GM23338 (cell line): Measurements from ENCODE around the gene SCGB1C2.

ENCODE experiments used
- EZH2 ChIP-seq: fragments of 200-600 bp; sonication (generic); IDR thresholded peaks from one replicate; pipeline ENCODE4 v1.8.0; 2017; ENCODE audit warnings: antibody characterized with exemption, mild to moderate bottlenecking, low read depth; ENCODE audit not compliant: unreplicated experiment
- EZH2phosphoT487 ChIP-seq: fragments of 200-600 bp; sonication (generic); IDR thresholded peaks from one replicate; pipeline ENCODE4 v1.8.1; 2018; ENCODE audit warnings: antibody characterized with exemption; ENCODE audit not compliant: unreplicated experiment
- POLR2AphosphoS5 ChIP-seq: IDR thresholded peaks from 2 replicates; pipeline ENCODE4 v1.6.1; 2016; ENCODE audit warnings: antibody characterized with exemption, low read depth

DNA sequence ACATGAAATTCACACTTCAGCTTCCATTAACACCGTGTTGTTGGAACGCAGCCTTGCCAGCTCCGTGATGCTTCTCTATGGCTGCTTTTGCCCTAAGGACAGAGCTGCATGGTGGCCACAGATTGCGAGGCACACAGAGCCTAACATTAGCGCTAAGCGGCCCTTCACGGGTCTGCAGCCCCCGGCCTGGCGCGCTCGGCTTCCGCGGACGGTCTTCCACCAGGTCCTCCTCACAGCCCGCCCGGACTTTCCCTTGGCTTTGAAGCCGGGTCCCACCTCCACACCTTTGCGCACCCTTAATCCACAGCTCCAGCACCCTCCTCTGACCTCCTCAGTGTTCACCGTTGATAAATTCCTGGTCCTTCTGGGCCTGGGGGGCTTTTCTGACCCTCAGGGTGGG, 19.6 kb downstream of the SCGB1C2 start:
- no peak for TF ChIP-seq EZH2
- no peak for TF ChIP-seq EZH2phosphoT487
- no peak for TF ChIP-seq POLR2AphosphoS5
